ENCODE data around the gene MFAP2.

Gene MFAP2

GRCh38 chr1:16979475-16980327, 719 bp downstream of the MFAP2 start:
- H3K4me3 ChIP-seq (ENCODE audit: low read length) = no peak overlapping the region
- no peak for TF ChIP-seq ZNF274 (IDR thresholded peaks at IDR 0.05; ENCODE audit: low read depth, low read length)

GRCh38 chr1:16978567-16979474, 1.6 kb downstream of the MFAP2 start:
- TF ChIP-seq ZNF274 (IDR thresholded peaks at IDR 0.05; ENCODE audit: low read depth, low read length) = no peak
- no peak overlapping the region for H3K4me3 ChIP-seq (ENCODE audit: low read length)

GRCh38 chr1:16978139-16978538, 2.3 kb downstream of the MFAP2 start:
- no peak for TF ChIP-seq ZNF274 (IDR thresholded peaks at IDR 0.05; ENCODE audit: low read depth, low read length)
- H3K4me3 ChIP-seq (ENCODE audit: low read length) = no peak overlapping the region

GRCh38 chr1:16977377-16977776, 3.0 kb downstream of the MFAP2 start:
- no peak overlapping the region for H3K4me3 ChIP-seq (ENCODE audit: low read length)
- TF ChIP-seq ZNF274 (IDR thresholded peaks at IDR 0.05; ENCODE audit: low read depth, low read length) = no peak

GRCh38 chr1:16976966-16977365, 3.5 kb downstream of the MFAP2 start:
- no peak overlapping the region for H3K4me3 ChIP-seq (ENCODE audit: low read length)
- no peak for TF ChIP-seq ZNF274 (IDR thresholded peaks at IDR 0.05; ENCODE audit: low read depth, low read length)

GRCh38 chr1:16975838-16976237, 4.6 kb downstream of the MFAP2 start:
- no peak for TF ChIP-seq ZNF274 (IDR thresholded peaks at IDR 0.05; ENCODE audit: low read depth, low read length)
- no peak overlapping the region for H3K4me3 ChIP-seq (ENCODE audit: low read length)

GRCh38 chr1:16975211-16975610, 5.2 kb downstream of the MFAP2 start:
- H3K4me3 ChIP-seq (ENCODE audit: low read length) = no peak overlapping the region
- TF ChIP-seq ZNF274 (IDR thresholded peaks at IDR 0.05; ENCODE audit: low read depth, low read length) = no peak

GRCh38 chr1:16973215-16973614, 7.2 kb downstream of the MFAP2 start:
- H3K4me3 ChIP-seq (ENCODE audit: low read length) = no peak overlapping the region

GRCh38 chr1:16972189-16972895, 8.1 kb downstream of the MFAP2 start:
- TF ChIP-seq ZNF274 (IDR thresholded peaks at IDR 0.05; ENCODE audit: low read depth, low read length) = no peak

More at GRCh38 chr1:16973215-16973614, 7.2 kb downstream of the MFAP2 start:
- TF ChIP-seq ZNF274 (IDR thresholded peaks at IDR 0.05; ENCODE audit: low read depth, low read length) = no peak

GRCh38 chr1:16971341-16972188, 8.9 kb downstream of the MFAP2 start:
- TF ChIP-seq ZNF274 (IDR thresholded peaks at IDR 0.05; ENCODE audit: low read depth, low read length) = no peak
- H3K4me3 ChIP-seq (ENCODE audit: low read length) = no peak overlapping the region

More at GRCh38 chr1:16972189-16972895, 8.1 kb downstream of the MFAP2 start:
- H3K4me3 ChIP-seq (ENCODE audit: low read length) = no peak overlapping the region

- no peak for TF ChIP-seq ZNF274 (IDR thresholded peaks at IDR 0.05; ENCODE audit: low read depth, low read length)
- no peak overlapping the region for H3K4me3 ChIP-seq (ENCODE audit: low read length)
These were observed 10.1 kb downstream of the MFAP2 start for GRCh38 chr1:16970132-16970910.

GRCh38 chr1:16969651-16970050, 10.8 kb downstream of the MFAP2 start:
- no peak for TF ChIP-seq ZNF274 (IDR thresholded peaks at IDR 0.05; ENCODE audit: low read depth, low read length)
- H3K4me3 ChIP-seq (ENCODE audit: low read length) = no peak overlapping the region
